ENCODE results near the gene FTO. TPM values are rescaled to one million over a fixed set of nuclear protein-coding genes. Genes with fewer than 3 reads are reported as not detected.

Gene FTO
- total and polyA plus RNA-seq, 2 of the 8 experiments (the other 6 are each of a cell fraction or from before 2014, with no cell fraction given): 34.5 to 59.8 TPM

DNA sequence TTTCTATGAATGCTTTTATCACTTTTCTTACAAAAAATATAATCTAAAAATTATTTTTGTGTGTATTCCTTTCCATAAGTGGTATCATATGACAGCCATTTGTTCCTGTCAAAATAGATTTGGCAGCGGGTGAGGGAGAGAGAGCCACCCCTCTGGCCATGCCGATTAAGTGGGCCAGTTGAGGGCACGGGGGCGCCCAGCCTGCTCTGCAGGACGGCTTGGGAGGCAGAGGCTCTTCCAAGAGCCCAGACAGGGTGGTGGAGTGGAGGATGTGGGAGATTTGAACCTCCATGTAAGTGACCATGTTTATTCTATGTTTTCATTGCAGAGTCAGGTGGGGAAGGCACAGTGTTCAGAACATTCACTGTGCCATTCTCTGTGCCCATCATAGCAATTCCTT is 493.8 kb downstream of the FTO start (continued):
- TF ChIP-seq GTF2F1 (IDR thresholded peaks at IDR 0.05; ENCODE audit: borderline replicate concordance, low read depth, low read length): no peak
- TF ChIP-seq MAX (IDR thresholded peaks at IDR 0.05): no peak
- no peak for TF ChIP-seq KDM1A (IDR thresholded peaks at IDR 0.05; ENCODE audit: borderline replicate concordance, low read length)

All from H1 (cell line).